SK-N-SH treated with all-trans-retinoic acid at 6 μM for 48 hours (cell line): Measurements from ENCODE around the gene A4GNT.

Source experiments
- ATAC-seq: fragments of 200-7000 bp; cut with Tn5 transposase; 3 replicates; pipeline ENCODE4 v1.9.1; 2020; ENCODE audit warnings: mild to moderate bottlenecking, moderate library complexity
- ARNTL ChIP-seq: fragments of 450-650 bp; formaldehyde crosslinking; IDR thresholded peaks from 2 replicates; pipeline ENCODE4 v1.5.0; 2020; ENCODE audit warnings: low read depth, mild to moderate bottlenecking, moderate library complexity, borderline replicate concordance
- BACH2 ChIP-seq: fragments of 250-450 bp; sonication (Bioruptor Pico); IDR thresholded peaks from 2 replicates; pipeline ENCODE4 v1.9.0; 2021; ENCODE audit warnings: mild to moderate bottlenecking, borderline replicate concordance
- CSDC2 ChIP-seq: fragments of 250-450 bp; sonication (Bioruptor Pico); IDR thresholded peaks from 2 replicates; pipeline ENCODE4 v1.5.0; 2020; ENCODE audit warnings: mild to moderate bottlenecking, moderate library complexity
- ESRRG ChIP-seq: fragments of 250-450 bp; sonication (Bioruptor Pico); IDR thresholded peaks from 2 replicates; pipeline ENCODE4 v1.6.1; 2021; ENCODE audit warnings: mild to moderate bottlenecking
- GLIS3 ChIP-seq: fragments of 250-450 bp; sonication (Bioruptor Pico); IDR thresholded peaks from 2 replicates; pipeline ENCODE4 v1.5.0; 2020; ENCODE audit warnings: mild to moderate bottlenecking, moderate library complexity
- ISL1 ChIP-seq: fragments of 250-450 bp; sonication (Bioruptor Pico); IDR thresholded peaks from 2 replicates; pipeline ENCODE4 v2.1.2; 2022; ENCODE audit warnings: mild to moderate bottlenecking, moderate library complexity
- OSR1 ChIP-seq: fragments of 250-450 bp; sonication (Bioruptor Pico); IDR thresholded peaks from 2 replicates; pipeline ENCODE4 v1.8.0; 2022; ENCODE audit warnings: moderate library complexity, mild to moderate bottlenecking, inconsistent platforms
- PPARA ChIP-seq: fragments of 250-450 bp; sonication (Bioruptor Pico); IDR thresholded peaks from 2 replicates; pipeline ENCODE4 v1.5.0; 2020; ENCODE audit warnings: mild to moderate bottlenecking, borderline replicate concordance
- RARB ChIP-seq: fragments of 250-450 bp; sonication (Bioruptor Pico); IDR thresholded peaks from 2 replicates; pipeline ENCODE4 v1.8.0; 2021; ENCODE audit warnings: mild to moderate bottlenecking, moderate library complexity
- SNAI2 ChIP-seq: fragments of 250-450 bp; sonication (Bioruptor Pico); IDR thresholded peaks from 2 replicates; pipeline ENCODE4 v1.5.0; 2020; ENCODE audit warnings: mild to moderate bottlenecking, moderate library complexity
- TCF4 ChIP-seq: fragments of 250-450 bp; sonication (Bioruptor Pico); IDR thresholded peaks from 2 replicates; pipeline ENCODE4 v1.8.0; 2021; ENCODE audit warnings: mild to moderate bottlenecking, moderate library complexity, borderline replicate concordance
- TOX ChIP-seq: fragments of 250-450 bp; sonication (Bioruptor Pico); IDR thresholded peaks from 2 replicates; pipeline ENCODE4 v1.8.0; 2021; ENCODE audit warnings: mild to moderate bottlenecking, moderate library complexity, borderline replicate concordance
- ZC3H10 ChIP-seq: fragments of 250-450 bp; sonication (Bioruptor Pico); IDR thresholded peaks from 2 replicates; pipeline ENCODE4 v1.5.1; 2021; ENCODE audit warnings: mild to moderate bottlenecking, moderate library complexity
- ZFP3 ChIP-seq: fragments of 250-450 bp; sonication (Bioruptor Pico); IDR thresholded peaks from 2 replicates; pipeline ENCODE4 v1.5.0; 2020; ENCODE audit warnings: mild to moderate bottlenecking, moderate library complexity
- ZFP30 ChIP-seq: fragments of 450-650 bp; formaldehyde crosslinking; IDR thresholded peaks from 2 replicates; pipeline ENCODE4 v1.5.0; 2022; ENCODE audit warnings: mild to moderate bottlenecking, moderate library complexity
- ZNF565 ChIP-seq: fragments of 450-650 bp; formaldehyde crosslinking; conservative IDR thresholded peaks from 2 replicates; pipeline ENCODE4 v1.5.0; 2020; ENCODE audit warnings: low read depth, mild to moderate bottlenecking, moderate library complexity
- ZNF70 ChIP-seq: fragments of 450-650 bp; formaldehyde crosslinking; IDR thresholded peaks from 2 replicates; pipeline ENCODE4 v1.5.0; 2020; ENCODE audit warnings: mild to moderate bottlenecking, moderate library complexity
- ZNF8 ChIP-seq: fragments of 450-650 bp; formaldehyde crosslinking; IDR thresholded peaks from 2 replicates; pipeline ENCODE4 v1.5.0; 2020; ENCODE audit warnings: mild to moderate bottlenecking, moderate library complexity
- TF ChIP-seq, protein P1 (sequence below): fragments of 250-450 bp; sonication (Bioruptor Pico); IDR thresholded peaks from 2 replicates; pipeline ENCODE4 v1.5.0; 2020; ENCODE audit warnings: mild to moderate bottlenecking, moderate library complexity
- TF ChIP-seq, protein P2 (sequence below): fragments of 250-450 bp; sonication (Bioruptor Pico); IDR thresholded peaks from 2 replicates; pipeline ENCODE4 v1.5.1; 2020; ENCODE audit warnings: low read depth, mild to moderate bottlenecking, moderate library complexity
- TF ChIP-seq, protein P3 (sequence below): fragments of 250-450 bp; sonication (Bioruptor Pico); IDR thresholded peaks from 2 replicates; pipeline ENCODE4 v1.5.1; 2021; ENCODE audit warnings: mild to moderate bottlenecking, moderate library complexity
- TF ChIP-seq, protein P4 (sequence below): fragments of 250-450 bp; sonication (Bioruptor Pico); IDR thresholded peaks from 2 replicates; pipeline ENCODE4 v1.8.0; 2021; ENCODE audit warnings: low read depth, mild to moderate bottlenecking, moderate library complexity, borderline replicate concordance
- TF ChIP-seq, protein P5 (sequence below): fragments of 250-450 bp; sonication (Bioruptor Pico); IDR thresholded peaks from 2 replicates; pipeline ENCODE4 v1.8.0; 2020; ENCODE audit warnings: mild to moderate bottlenecking, moderate library complexity, borderline replicate concordance

A4GNT gene

DNA sequence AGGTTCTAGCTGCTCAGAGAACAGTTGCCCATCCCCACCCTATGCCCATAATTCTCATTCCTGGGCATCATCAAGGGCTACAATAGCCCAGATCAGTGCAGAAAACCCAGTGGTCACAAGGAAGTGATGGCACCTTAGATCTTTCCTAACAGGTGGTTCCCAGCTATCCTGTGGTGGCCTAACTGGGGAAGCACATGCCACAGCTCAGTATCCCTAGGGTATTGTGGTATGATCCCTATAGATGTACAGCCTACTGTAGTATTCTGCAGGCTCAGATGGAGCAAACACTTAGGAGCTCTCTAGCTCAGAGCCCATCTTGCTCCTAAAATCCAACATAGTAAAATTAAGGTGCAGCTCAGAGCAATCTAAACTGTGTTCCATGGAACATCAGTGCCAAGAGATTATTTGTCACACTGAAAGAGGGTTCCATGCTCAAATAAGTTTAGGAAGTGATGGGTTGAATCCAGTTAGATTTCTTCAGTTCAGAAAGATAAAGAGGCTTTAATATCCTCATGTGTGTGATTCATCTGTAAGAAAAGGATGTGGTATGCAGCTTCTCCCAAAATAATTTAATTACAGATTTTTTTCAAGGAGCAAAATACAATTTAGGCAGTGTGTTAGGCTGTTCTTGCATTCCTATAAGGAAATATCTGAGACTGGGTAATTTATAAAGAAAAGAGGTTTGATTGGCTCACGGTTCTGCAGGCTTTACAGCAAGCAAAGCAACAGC is 4.4 kb downstream of the A4GNT start:
- TF ChIP-seq ZNF565 (CRISPR knock-in tag) (no peak), SNAI2 (CRISPR knock-in tag) (no peak), OSR1 (CRISPR knock-in tag) (no peak), ISL1 (CRISPR knock-in tag) (peak; percentile 71), ZNF8 (CRISPR knock-in tag) (peak; percentile 37; the same call in 1 of the 2 replicates), ZFP3 (CRISPR knock-in tag) (no peak), TCF4 (CRISPR knock-in tag) (no peak), ZNF70 (CRISPR knock-in tag) (no peak), ESRRG (CRISPR knock-in tag) (no peak), TOX (CRISPR knock-in tag) (no peak), BACH2 (no peak), GLIS3 (CRISPR knock-in tag) (no peak), CSDC2 (no peak), ZFP30 (CRISPR knock-in tag) (no peak), PPARA (no peak), RARB (CRISPR knock-in tag) (no peak), ZC3H10 (CRISPR knock-in tag) (no peak), ARNTL (no peak)
- TF ChIP-seq, protein P1, sequence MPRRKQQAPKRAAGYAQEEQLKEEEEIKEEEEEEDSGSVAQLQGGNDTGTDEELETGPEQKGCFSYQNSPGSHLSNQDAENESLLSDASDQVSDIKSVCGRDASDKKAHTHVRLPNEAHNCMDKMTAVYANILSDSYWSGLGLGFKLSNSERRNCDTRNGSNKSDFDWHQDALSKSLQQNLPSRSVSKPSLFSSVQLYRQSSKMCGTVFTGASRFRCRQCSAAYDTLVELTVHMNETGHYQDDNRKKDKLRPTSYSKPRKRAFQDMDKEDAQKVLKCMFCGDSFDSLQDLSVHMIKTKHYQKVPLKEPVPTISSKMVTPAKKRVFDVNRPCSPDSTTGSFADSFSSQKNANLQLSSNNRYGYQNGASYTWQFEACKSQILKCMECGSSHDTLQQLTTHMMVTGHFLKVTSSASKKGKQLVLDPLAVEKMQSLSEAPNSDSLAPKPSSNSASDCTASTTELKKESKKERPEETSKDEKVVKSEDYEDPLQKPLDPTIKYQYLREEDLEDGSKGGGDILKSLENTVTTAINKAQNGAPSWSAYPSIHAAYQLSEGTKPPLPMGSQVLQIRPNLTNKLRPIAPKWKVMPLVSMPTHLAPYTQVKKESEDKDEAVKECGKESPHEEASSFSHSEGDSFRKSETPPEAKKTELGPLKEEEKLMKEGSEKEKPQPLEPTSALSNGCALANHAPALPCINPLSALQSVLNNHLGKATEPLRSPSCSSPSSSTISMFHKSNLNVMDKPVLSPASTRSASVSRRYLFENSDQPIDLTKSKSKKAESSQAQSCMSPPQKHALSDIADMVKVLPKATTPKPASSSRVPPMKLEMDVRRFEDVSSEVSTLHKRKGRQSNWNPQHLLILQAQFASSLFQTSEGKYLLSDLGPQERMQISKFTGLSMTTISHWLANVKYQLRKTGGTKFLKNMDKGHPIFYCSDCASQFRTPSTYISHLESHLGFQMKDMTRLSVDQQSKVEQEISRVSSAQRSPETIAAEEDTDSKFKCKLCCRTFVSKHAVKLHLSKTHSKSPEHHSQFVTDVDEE (CRISPR knock-in tag) = no peak
- TF ChIP-seq, protein P2, sequence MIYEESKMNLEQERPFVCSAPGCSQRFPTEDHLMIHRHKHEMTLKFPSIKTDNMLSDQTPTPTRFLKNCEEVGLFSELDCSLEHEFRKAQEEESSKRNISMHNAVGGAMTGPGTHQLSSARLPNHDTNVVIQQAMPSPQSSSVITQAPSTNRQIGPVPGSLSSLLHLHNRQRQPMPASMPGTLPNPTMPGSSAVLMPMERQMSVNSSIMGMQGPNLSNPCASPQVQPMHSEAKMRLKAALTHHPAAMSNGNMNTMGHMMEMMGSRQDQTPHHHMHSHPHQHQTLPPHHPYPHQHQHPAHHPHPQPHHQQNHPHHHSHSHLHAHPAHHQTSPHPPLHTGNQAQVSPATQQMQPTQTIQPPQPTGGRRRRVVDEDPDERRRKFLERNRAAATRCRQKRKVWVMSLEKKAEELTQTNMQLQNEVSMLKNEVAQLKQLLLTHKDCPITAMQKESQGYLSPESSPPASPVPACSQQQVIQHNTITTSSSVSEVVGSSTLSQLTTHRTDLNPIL (CRISPR knock-in tag) = no peak
- TF ChIP-seq, protein P3, sequence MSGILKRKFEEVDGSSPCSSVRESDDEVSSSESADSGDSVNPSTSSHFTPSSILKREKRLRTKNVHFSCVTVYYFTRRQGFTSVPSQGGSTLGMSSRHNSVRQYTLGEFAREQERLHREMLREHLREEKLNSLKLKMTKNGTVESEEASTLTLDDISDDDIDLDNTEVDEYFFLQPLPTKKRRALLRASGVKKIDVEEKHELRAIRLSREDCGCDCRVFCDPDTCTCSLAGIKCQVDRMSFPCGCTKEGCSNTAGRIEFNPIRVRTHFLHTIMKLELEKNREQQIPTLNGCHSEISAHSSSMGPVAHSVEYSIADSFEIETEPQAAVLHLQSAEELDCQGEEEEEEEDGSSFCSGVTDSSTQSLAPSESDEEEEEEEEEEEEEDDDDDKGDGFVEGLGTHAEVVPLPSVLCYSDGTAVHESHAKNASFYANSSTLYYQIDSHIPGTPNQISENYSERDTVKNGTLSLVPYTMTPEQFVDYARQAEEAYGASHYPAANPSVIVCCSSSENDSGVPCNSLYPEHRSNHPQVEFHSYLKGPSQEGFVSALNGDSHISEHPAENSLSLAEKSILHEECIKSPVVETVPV (CRISPR knock-in tag) = no peak
- TF ChIP-seq, protein P4, sequence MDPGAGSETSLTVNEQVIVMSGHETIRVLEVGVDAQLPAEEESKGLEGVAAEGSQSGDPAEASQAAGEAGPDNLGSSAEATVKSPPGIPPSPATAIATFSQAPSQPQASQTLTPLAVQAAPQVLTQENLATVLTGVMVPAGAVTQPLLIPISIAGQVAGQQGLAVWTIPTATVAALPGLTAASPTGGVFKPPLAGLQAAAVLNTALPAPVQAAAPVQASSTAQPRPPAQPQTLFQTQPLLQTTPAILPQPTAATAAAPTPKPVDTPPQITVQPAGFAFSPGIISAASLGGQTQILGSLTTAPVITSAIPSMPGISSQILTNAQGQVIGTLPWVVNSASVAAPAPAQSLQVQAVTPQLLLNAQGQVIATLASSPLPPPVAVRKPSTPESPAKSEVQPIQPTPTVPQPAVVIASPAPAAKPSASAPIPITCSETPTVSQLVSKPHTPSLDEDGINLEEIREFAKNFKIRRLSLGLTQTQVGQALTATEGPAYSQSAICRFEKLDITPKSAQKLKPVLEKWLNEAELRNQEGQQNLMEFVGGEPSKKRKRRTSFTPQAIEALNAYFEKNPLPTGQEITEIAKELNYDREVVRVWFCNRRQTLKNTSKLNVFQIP (CRISPR knock-in tag) = no peak
- TF ChIP-seq, protein P5, sequence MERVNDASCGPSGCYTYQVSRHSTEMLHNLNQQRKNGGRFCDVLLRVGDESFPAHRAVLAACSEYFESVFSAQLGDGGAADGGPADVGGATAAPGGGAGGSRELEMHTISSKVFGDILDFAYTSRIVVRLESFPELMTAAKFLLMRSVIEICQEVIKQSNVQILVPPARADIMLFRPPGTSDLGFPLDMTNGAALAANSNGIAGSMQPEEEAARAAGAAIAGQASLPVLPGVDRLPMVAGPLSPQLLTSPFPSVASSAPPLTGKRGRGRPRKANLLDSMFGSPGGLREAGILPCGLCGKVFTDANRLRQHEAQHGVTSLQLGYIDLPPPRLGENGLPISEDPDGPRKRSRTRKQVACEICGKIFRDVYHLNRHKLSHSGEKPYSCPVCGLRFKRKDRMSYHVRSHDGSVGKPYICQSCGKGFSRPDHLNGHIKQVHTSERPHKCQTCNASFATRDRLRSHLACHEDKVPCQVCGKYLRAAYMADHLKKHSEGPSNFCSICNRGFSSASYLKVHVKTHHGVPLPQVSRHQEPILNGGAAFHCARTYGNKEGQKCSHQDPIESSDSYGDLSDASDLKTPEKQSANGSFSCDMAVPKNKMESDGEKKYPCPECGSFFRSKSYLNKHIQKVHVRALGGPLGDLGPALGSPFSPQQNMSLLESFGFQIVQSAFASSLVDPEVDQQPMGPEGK (CRISPR knock-in tag) = peak; percentile 48; the same call in 1 of the 2 replicates
- ATAC-seq = peak; percentile 60

DNA sequence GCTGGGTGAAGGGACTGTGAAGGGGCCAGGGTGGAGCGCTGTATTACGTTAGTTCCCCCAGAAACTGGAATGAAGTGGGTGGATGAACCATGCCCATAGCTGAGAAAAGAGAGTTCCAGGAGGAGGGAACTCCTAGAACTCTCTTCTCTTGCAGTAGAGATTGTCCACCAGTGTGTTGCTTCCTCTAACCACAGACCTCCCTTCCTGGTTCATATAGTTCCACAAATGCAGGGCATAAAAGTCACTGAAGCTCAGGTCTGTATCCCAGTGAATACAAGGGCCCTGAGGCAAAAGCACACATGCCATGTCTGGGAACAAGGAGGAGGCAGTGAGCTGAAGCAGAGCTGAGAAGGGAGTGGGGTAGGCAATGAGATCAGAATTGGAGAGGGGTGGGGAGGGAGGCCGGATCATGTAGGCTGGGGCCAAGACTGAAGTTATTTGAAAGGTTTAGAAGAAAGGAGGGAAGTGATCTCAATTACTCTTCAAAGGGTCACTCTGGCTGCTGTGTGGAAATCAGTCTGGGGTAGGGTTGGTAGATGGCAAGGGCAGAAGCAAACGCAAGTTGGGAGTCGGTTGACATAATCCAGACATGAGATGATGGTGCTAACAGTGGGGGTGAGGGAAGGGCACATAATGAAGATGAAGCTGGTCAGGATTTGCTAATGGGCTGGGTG is 6.5 kb downstream of the A4GNT start:
- ATAC-seq = peak; percentile 84
- TF ChIP-seq PPARA = no peak
- TF ChIP-seq ISL1 (CRISPR knock-in tag) = 0 out of 2 replicates have a peak, but pooled peaks have one; percentile 20
- no peak for TF ChIP-seq ZFP30 (CRISPR knock-in tag)
- TF ChIP-seq, protein P3 (CRISPR knock-in tag) = no peak
- TF ChIP-seq, protein P4 (CRISPR knock-in tag) = no peak
- no peak for TF ChIP-seq ZNF8 (CRISPR knock-in tag)
